NCI-H2171 (cell line): ENCODE results near the gene TMEM178B.

Source experiments
- DNase-seq: peaks from one replicate; lab custom pipeline; 2025; lab: John Stamatoyannopoulos, UW

Gene TMEM178B

DNA sequence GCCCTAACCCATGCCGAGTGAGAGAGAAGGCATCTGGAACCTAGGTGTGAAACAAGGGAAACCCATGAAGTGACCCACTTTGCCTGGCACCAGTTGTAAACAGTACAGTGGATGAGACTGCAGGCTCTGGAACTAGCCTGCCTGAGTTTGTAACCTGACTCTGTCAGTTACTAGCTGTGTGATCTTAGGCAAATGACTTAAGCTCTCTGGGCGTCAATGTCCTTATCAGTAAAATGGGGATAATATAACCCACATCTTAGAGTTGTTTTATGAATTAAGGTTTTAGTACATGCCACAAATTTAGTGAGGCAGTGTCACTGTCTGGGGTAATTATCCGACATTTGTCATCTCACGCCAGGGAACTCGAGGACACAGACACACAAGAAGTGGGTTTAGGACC, 394.5 kb downstream of the TMEM178B start:
- DNase-seq = no peak

DNA sequence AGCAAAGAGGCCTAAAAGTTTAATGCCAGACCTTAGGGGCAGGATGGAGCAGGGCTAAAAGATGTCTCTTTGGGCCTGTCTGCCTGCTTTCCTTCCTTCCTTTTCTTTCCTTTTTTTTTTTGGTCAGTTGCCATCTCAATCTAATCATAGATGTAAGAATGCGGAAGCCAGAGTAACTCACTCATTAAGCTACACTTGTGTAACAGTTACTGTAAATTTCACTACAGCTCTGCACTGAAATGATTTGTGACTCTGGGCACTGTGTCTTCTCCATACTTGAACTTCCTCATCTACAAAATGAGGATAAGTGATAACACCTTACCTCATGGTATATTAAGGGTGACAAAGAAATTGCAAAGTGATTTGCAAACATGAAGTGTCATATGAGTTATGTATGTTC, 401.8 kb downstream of the TMEM178B start:
- no peak for DNase-seq

DNA sequence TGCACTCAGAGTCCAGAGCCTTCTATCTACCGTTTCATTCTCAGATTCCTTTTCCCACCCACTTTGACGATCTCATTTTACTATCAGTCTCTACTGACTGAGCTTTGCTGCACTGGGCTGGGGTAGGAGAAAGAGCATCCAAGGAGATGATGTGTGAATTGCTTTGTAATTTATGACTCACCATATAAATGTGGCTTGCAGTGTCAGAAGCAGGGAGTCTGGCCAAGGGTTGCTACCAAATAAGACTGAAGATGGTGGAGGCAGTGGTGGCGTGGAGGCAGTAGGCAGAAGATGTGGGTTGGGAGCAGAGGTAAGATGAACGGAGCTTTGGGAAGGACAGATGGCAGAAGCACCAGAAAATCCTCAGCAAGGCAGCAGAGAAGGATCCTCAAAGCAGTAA, 404.0 kb downstream of the TMEM178B start:
- DNase-seq = no peak

DNA sequence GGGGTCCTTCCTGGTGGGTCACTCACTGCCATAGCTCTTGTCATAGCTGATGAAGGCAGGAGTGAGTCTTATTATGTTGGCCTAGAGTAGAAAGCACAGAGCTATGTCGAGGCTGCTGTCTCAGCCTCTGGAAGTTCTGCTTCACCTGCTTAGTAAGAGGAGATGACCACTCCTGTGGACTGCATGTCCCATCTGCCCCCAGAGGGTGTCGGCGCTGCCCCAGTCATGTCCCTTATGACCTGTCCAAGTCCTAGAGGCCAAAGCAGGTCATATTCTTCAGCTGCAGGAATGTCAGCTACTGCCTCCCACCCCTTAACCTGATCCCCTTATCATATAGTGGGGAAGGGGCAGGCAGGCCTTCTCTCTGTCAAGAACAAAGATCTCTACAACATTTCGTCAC, 405.0 kb downstream of the TMEM178B start:
- no peak for DNase-seq

DNA sequence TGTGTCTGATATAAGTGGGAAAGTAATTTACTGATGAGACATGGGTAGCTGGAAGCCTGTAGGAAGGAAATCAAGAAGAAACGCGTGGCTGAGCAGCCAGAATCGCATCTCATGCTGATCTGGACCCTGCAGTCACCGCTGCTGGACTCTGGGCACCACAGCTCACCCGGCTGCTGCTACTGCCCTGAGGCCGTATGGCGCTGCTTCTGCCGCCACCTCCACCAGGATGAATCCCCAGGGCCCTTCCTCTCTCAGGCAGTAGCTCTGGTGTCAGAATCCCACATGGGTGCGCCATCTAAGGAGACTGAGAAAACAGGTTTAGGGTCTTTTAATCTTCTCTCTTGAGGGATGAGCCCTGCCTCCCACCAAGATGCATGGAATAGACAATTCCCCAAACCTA, 407.1 kb downstream of the TMEM178B start:
- no peak for DNase-seq

DNA sequence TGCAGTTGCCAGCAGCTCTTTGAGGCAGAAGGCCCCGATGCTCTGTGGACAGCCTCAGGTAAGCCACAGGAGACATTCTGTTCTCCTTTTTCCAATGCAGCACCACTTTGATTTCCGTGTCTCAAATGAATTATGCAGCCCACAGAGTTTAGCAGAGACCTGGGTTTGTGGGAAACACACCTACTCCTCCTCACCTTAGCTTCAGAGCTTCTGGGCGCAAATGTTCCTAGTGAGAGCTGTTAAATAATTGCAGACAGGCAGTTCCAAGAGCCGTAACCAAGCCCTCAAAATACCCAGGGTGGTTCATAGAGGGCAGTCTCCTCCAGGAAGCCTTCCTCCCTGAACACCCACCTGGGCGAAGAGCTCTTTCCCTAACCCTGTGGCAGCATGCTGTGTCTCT, 408.1 kb downstream of the TMEM178B start:
- no peak for DNase-seq

DNA sequence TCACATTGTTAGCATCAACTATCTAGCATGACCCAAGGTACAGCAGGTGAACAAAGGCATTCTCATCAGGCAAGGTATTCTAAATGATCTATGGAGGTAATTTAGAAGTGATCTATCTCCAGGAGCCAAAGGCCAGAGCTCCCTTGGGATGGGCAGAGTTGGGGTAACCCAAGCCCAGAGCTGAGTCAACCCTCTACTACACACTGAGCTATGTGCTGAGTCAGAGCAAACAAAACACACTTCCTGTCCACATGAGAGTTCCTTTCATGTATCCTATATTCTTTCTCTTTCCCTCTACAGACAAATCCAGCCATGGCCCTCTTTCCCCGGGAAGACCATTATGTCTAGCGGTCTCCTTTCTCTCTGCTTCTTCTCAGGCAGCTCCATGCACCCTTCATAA, 409.2 kb downstream of the TMEM178B start:
- no peak for DNase-seq

DNA sequence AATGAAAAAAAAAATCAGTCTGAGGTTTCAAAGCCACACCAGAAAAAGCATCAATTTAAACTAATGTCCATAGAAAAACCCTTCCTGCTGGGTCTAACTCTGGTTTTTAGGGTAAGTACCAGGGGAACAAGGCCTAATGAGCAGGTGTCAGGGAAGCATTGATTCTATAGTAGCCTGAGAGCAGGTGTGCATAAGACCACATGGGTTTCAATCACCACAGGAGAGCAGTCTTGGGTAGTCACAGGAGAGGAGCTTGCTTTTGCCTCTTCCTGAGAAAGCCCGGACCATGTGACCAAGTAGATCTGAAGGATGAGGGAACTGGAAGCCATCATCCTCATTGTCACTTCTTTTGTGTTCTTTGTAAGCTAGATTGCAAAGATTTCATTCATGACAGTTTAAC, 411.0 kb downstream of the TMEM178B start:
- DNase-seq = no peak

DNA sequence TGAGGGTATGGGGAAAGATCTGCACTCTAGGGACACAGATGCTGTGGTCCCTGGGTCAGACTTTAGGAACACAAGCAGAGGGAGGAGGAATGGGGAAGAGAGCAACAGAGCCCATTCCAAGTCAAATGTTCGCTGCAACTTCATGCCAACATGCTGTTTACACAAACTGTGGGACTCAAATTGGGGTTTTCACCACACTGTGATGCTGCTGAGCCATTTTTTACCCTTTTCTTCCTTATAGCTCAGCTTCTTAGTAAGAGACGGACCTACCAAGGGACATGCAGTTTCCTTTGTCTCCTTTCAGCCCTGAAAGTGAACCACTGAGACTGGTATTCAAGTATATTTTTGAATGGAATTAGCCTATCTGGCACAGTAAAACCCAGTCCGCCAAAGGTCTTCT, 413.1 kb downstream of the TMEM178B start:
- no peak for DNase-seq

DNA sequence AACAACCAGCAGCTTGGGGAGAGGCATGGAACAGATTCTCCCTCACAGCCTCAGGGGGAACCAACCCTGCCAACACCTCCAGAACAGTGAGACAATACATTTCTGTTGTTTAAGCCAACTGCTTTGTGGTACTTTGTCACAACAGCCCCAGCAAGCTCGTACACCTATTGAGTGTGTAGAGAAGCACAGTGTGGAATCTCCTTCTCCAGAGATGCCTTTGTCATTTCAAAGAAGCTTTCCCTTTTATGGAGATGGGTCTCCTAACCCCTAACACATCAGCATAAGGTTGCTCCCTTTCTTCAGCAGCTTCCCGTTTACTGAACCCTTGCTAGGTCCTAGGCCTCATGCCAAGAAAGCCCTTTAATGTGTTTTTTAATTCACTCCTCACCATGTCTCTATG, 416.6 kb downstream of the TMEM178B start:
- no peak for DNase-seq

DNA sequence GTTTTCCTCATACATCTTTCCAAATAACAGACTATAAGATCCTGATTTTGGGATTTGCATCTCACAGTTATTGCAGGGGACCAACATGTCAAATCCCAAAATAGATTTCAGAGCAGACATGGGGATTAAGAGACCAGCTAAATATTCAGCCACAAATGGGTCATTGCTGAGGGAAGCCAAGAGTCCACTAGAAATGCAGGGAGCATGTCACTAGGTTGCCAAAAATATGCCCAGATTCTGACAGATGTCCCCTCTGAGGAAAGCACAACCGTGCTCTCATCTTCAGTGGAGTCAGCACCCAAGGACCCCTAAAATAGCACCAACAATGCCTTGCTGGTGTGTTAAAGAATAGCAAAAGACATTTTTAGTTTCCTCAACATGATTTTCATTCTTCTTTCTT, 421.2 kb downstream of the TMEM178B start:
- DNase-seq = no peak

DNA sequence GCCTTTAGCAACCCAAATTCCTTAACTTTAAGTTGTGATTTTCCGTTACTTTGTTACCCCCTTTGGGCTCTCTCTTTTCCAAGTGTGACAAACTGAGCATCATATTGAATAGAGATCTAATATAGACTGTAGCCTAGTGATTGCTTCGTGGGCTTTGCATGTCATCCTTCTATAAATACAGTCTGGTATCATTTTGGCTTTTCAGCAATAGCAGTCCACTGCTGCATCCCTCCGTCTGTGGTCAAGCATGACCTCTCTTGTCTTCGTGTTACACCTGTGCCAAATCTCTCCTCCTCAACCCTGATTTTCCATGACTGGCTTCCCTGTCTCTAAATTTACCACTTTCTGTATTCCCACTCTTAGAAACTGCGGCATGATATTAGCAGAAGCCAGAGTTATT, 423.5 kb downstream of the TMEM178B start:
- no peak for DNase-seq

DNA sequence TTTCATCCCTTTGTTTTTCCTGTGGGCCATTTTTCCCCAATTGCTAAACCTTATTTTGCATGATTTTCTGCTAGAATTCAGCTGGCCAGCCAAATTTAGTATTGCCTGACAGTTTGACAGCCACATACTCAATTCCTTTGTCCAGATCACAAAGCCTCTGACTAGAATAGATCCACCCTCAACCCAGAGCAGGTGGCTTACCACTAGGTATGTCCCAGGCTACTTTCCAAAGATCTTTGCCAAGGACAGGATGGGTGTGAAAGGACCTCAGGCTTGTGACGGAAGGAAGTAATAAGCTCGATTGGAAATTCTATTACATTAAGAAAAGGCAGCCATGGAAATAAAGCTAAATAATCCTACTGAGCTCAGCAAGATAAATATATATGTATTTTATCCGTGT, 426.7 kb downstream of the TMEM178B start:
- DNase-seq = no peak

DNA sequence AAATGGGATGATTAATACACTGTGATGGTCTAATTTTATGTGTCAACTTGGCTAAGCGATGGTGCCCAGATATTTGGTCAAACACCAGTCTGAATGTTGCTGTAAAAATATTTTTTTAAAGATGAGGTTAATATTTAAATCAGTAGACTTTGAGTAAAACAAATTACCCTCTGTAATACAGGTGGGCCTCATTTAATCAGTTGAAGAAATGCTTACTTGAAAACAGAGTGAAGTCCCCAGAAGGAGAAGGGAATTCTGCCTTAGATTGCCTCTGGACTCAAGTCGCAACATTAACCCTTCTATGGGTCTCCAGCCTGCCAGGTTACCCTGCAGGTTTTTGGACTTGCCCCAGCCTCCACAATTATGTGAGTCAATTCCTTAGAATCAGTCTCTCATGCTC, 427.6 kb downstream of the TMEM178B start:
- DNase-seq = no peak

DNA sequence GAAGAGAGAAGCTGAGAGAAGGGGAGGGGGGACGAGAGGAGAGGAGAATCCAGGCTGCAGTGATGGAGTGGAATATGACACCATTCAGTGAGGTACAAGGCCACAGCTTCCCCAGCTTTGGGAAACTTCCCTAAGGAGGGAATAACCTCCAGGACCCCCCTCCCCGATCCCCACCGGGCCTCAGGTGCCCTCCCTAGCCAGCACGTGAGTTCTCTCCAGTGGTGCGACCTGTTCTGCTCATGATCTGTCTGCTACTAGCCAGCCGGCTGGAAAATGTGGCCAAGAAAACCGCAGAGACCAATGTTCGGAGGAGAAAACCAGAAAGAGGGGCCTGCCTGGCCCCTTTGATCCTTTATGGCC, 437.4 kb downstream of the TMEM178B start:
- no peak for DNase-seq

DNA sequence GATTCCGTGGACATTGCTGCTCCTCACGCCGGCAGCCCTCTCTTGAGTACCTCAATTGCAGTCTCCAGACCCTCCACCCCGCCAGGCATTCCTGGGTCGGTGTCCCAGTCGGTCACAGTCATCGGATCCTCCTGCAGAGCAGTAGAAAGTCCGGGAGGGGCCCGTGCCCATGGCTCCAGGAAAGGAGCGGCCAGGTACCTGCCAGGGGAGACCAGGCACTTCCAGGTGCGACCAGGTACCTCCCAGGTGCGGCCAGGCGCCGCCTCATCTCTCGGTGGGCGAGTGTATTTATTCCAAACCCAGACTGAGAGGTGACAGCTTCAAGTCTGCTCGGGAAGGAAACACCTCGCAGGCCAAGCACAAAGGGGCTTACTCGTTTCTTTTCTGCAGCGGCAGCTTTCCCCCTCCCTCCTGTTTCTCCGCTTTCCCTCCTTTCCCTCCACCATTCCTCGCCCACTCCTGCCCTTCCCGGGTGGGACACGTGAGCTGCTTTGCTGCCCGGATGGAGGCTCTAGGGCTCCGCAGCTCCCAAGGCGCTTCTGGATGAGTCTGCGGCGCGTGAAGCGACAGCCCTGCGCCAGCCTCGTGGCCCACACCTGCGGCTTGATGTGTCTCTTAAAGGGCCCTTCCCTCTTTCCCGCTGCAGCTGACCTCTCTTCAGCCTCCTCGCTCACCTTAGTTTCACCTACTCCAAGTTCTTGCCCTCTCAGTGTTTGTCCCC, 438.0 kb downstream of the TMEM178B start:
- DNase-seq = no peak

DNA sequence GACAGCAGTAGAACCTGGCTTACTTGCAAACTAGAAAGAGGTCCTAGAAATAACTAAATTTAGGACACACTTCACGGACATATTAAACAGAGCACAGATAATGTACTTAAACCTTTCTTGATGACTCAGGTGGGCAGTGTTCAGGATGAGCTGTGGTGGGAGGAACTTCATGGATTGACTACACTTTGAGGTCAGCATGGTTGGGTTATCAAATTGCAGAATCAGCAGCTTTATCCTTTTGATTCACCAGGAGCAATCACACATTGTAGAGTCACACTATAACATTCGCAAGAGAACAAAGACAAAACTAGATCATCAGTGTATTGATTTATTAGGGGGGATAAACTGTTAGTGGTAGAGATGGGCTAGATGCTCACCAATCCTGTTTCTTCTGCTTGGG, 438.7 kb downstream of the TMEM178B start:
- no peak for DNase-seq

DNA sequence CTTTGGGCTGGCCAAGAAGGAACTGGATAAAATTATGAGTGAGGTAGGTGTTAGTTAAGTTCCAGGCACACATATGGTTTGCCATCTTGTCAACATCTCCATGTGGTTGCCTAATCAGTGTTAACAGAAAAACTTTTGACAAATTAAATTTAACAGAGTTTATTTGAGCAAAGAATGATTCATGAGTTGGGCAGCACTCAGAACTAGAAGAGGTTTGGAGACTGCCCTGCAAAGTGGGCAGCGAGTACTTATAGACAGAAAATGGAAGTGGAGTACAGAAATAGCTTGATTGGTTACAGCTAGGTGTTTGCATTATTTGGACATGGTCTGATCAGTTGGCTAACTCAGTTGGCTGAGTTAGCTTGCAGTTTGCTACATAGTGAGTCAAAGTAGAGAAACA, 439.9 kb downstream of the TMEM178B start:
- no peak for DNase-seq

DNA sequence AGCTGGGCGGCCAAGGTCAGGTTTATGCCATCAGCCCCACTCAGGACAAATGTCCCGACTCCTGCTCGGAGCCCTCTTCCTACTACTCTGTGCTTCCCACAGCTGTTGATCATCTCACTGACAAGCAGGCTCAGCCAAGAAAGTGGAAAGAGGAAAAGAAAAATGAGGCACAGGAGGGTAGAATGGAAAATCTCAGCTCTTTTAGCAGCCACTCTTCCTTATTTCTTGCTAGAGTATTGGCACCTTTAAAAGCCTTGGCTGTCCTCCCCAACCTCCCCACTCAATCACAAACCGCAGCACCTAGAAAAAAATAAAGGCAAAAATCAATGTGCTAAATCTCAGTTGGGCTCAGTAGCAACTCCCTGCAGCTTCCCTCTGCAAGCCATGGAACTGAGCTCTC, 442.1 kb downstream of the TMEM178B start:
- no peak for DNase-seq

DNA sequence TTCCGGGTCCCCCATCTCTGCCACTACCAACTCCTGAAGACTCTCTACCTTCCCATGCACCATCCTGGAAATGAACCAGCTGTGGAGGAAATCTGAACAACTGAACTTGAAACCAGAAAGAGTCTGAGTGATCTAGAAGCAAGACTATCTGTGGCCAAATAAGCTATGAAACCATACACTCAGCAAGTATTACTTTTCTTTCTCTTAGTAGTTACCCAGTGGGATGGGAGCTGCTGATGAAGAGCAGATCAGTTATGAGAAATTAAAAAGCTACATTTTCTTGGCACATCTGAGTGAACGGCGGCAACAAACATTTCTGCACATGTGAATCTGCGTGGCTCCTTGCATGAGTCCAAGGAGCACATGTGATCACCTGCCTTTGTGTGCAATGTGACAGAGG, 445.8 kb downstream of the TMEM178B start:
- no peak for DNase-seq

DNA sequence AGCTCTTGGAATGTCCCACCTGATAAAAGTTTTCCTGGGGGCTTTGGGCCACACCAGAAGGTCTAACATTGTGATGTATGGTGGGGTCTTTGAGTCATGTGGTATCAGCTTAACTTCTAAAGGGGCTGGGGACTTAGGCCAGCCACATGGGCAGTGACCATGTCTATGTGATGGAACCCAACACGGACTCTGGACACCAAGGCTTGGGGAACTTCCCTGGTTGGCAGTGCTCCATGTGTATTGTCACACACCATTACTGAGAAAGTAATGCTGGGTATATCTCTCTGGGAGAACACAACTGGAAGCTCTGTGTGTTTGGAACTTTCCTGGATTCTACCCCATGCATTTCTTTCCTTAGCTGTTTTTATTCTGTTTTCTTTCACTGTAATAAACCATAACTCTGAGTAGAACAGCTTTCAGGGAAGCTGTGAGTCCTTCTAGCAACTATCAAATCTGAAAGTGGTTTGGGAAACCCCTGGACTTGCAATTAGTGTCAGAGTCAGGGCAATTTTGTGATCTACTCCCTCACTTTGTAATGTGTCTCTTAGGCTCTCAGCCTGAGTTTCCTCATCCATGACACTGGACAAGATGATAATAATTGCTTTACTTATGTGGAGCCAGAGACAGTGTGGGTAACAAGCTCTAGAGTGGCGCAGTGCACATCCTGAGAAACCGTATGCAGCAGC, 448.9 kb downstream of the TMEM178B start:
- DNase-seq = no peak

DNA sequence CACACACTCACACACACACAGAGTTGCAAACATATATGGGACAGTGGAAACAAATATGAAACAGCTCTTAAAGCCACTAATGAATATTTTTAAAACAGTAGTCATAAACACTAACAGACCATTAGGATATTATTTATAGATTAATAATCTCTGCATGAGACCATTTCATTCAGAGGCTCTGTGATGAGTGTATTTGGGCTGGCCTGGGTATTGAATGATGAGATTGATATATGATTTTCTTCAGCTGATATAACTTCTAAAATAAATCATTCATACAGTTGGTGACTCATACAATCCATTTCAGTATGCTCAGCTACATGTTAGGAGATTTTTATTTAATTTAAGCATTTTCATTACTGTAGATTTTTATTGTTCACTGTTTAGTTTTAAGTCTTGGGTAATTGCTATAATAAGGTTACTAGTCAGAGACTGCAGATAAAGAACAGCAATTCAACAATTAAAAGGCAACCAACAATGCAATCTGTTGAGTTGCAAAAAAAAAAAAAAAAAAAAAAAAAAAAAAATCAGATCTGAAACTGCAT, 452.2 kb downstream of the TMEM178B start:
- DNase-seq = no peak

DNA sequence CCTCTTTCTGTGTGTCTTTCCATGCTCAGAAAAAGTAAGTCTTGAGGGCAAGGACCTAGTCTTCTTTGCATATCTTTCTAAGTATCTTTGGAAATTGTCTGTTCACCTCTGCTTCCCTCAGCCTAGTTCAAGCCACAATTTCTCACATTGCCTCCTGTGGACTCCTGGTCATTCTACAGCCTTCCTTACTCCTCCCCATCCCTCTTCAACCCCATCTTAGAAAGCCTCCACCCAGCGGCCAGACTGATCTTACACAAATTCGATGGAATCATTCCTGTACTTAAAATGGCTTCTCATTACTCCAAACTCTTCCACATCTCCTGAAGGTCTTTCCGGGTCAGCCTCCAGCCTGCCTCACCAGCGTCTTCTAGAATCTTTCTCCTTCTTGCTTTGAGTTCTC, 453.2 kb downstream of the TMEM178B start:
- DNase-seq = no peak

DNA sequence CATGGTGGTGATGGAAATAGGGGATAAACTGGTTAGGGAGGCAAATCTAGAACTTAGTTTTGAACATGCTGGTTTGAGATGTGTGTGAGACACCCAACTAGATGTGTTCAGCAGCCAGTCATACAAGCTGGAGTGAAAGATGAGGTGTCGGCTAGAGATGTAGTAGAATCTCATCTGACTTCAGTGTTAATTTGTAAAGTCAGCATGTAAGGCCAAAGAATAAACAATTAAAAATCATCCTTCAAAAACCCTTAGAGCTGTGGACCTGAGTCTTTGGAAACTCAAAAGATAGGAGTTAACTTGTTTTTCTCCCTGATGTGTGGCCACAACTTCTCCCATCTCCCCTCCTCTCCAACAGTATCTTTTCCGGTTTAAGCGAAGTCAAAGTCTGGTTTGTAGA, 454.5 kb downstream of the TMEM178B start:
- DNase-seq = no peak
